ENCODE measurements around the gene SHE.

Gene SHE

GRCh38 chr1:154502066-154502743 lies at the start of gene SHE, which contains the start of gene TDRD10:
Gene SHE, minus strand, starts transcription at chr1:154502412. Its CDS starts 386 bp downstream, at chr1:154502026.
Gene TDRD10, plus strand, starts transcription at chr1:154502219. Its CDS starts 4,685 bp downstream, at chr1:154506904.
- TF ChIP-seq TEAD4 (IDR thresholded peaks at IDR 0.05) (no peak), NFIC (IDR thresholded peaks at IDR 0.05) (no peak), TAF1 (IDR thresholded peaks at IDR 0.05; ENCODE audit: low read depth) (no peak), CEBPB (IDR thresholded peaks at IDR 0.05) (no peak), RAD21 (IDR thresholded peaks at IDR 0.05; ENCODE audit: low read depth) (no peak), ZBTB7A (IDR thresholded peaks at IDR 0.05; ENCODE audit: low read depth) (no peak; the same call in 1 of the 2 replicates), FOXM1 (IDR thresholded peaks at IDR 0.05; ENCODE audit: borderline replicate concordance, low read depth) (no peak), TCF12 (IDR thresholded peaks at IDR 0.05; ENCODE audit: low read depth) (no peak), EGR1 (IDR thresholded peaks at IDR 0.05) (no peak), YY1 (IDR thresholded peaks at IDR 0.05; ENCODE audit: low read depth) (no peak), REST (IDR thresholded peaks at IDR 0.05; ENCODE audit: low read depth) (no peak), EP300 (IDR thresholded peaks at IDR 0.05; ENCODE audit: borderline replicate concordance) (no peak), USF1 (IDR thresholded peaks at IDR 0.05) (no peak), CREB1 (IDR thresholded peaks at IDR 0.05; ENCODE audit: low read depth) (no peak), MAX (IDR thresholded peaks at IDR 0.05) (no peak)

- no peak for TF ChIP-seq TCF12 (IDR thresholded peaks at IDR 0.05; ENCODE audit: low read depth)
- TF ChIP-seq TAF1 (IDR thresholded peaks at IDR 0.05; ENCODE audit: low read depth) = no peak
- no peak for TF ChIP-seq CEBPB (IDR thresholded peaks at IDR 0.05)
- TF ChIP-seq USF1 (IDR thresholded peaks at IDR 0.05) = no peak
- no peak for TF ChIP-seq RAD21 (IDR thresholded peaks at IDR 0.05; ENCODE audit: low read depth)
- no peak for TF ChIP-seq ZBTB7A (IDR thresholded peaks at IDR 0.05; ENCODE audit: low read depth)
- no peak for TF ChIP-seq YY1 (IDR thresholded peaks at IDR 0.05; ENCODE audit: low read depth)
- no peak for TF ChIP-seq NFIC (IDR thresholded peaks at IDR 0.05)
- no peak for TF ChIP-seq EGR1 (IDR thresholded peaks at IDR 0.05)
- TF ChIP-seq TEAD4 (IDR thresholded peaks at IDR 0.05) = no peak
- TF ChIP-seq CREB1 (IDR thresholded peaks at IDR 0.05; ENCODE audit: low read depth) = no peak
- TF ChIP-seq FOXM1 (IDR thresholded peaks at IDR 0.05; ENCODE audit: borderline replicate concordance, low read depth) = no peak
- no peak for TF ChIP-seq REST (IDR thresholded peaks at IDR 0.05; ENCODE audit: low read depth)
- TF ChIP-seq MAX (IDR thresholded peaks at IDR 0.05) = no peak
Measured at GRCh38 chr1:154551474-154551873, 49.3 kb upstream of the SHE start.

GRCh38 chr1:154550657-154551056 lies 48.4 kb upstream of the SHE start:
- no peak for TF ChIP-seq RAD21 (IDR thresholded peaks at IDR 0.05; ENCODE audit: low read depth)
- TF ChIP-seq USF1 (IDR thresholded peaks at IDR 0.05) = no peak

- TF ChIP-seq FOXM1 (IDR thresholded peaks at IDR 0.05; ENCODE audit: borderline replicate concordance, low read depth) (no peak), EP300 (IDR thresholded peaks at IDR 0.05; ENCODE audit: borderline replicate concordance) (no peak), ZBTB7A (IDR thresholded peaks at IDR 0.05; ENCODE audit: low read depth) (no peak), TAF1 (IDR thresholded peaks at IDR 0.05; ENCODE audit: low read depth) (no peak), TCF12 (IDR thresholded peaks at IDR 0.05; ENCODE audit: low read depth) (no peak), REST (IDR thresholded peaks at IDR 0.05; ENCODE audit: low read depth) (no peak), YY1 (IDR thresholded peaks at IDR 0.05; ENCODE audit: low read depth) (no peak), USF1 (IDR thresholded peaks at IDR 0.05) (no peak), MAX (IDR thresholded peaks at IDR 0.05) (no peak), CREB1 (IDR thresholded peaks at IDR 0.05; ENCODE audit: low read depth) (no peak), CEBPB (IDR thresholded peaks at IDR 0.05) (no peak), EGR1 (IDR thresholded peaks at IDR 0.05) (no peak), TEAD4 (IDR thresholded peaks at IDR 0.05) (no peak), NFIC (IDR thresholded peaks at IDR 0.05) (no peak), RAD21 (IDR thresholded peaks at IDR 0.05; ENCODE audit: low read depth) (no peak)
Measured at GRCh38 chr1:154550070-154550469, 47.9 kb upstream of the SHE start.

Data from Ishikawa (cell line).